Osteocyte (in vitro differentiated cells): ENCODE data around the gene VPS37C. TPM values are rescaled to one million over a fixed set of nuclear protein-coding genes. Genes with fewer than 3 reads are reported as not detected.
"Not testable (repeated sequence)": the region's sequence is repeated elsewhere in the genome, so short reads cannot be mapped to it uniquely, and the experiment has no call there.

Experiments used
- DNase-seq: peaks from one replicate; pipeline ENCODE4 v3.0.0; 2021; ENCODE audit warnings: mixed read lengths; ENCODE audit not compliant: unreplicated experiment; ENCODE audit errors: extremely low spot score
- H3K27ac Mint-ChIP-seq: one replicate; pipeline ENCODE4 v1.8.0; 2021; ENCODE audit warnings: mild to moderate bottlenecking, mixed read lengths; ENCODE audit not compliant: unreplicated experiment
- H3K27me3 Mint-ChIP-seq: one replicate; pipeline ENCODE4 v1.8.0; 2021; ENCODE audit warnings: mixed read lengths; ENCODE audit not compliant: unreplicated experiment
- H3K36me3 Mint-ChIP-seq: one replicate; pipeline ENCODE4 v1.8.0; 2021; ENCODE audit warnings: mixed read lengths; ENCODE audit not compliant: unreplicated experiment
- H3K4me1 Mint-ChIP-seq: one replicate; pipeline ENCODE4 v1.8.0; 2021; ENCODE audit warnings: mixed read lengths; ENCODE audit not compliant: unreplicated experiment
- H3K4me3 Mint-ChIP-seq: one replicate; pipeline ENCODE4 v1.8.0; 2021; ENCODE audit warnings: mild to moderate bottlenecking, moderate library complexity, mixed read lengths; ENCODE audit not compliant: unreplicated experiment
- H3K9me3 Mint-ChIP-seq: one replicate; pipeline ENCODE4 v1.8.0; 2021; ENCODE audit warnings: mixed read lengths; ENCODE audit not compliant: unreplicated experiment
- CTCF ChIP-seq: fragments of 200-600 bp; sonication (generic); IDR thresholded peaks from 2 replicates; pipeline ENCODE4 v1.5.0; 2021; ENCODE audit warnings: antibody characterized with exemption, mild to moderate bottlenecking, moderate library complexity
- total RNA-seq: library from RNA; stranded (reverse); gene quantifications from 2 replicates; pipeline ENCODE4 v1.2.1, GENCODE V29; 2021

Gene VPS37C
- total RNA-seq, 1 donor from 2014 or later = 21.2 TPM

- Mint-ChIP-seq H3K36me3 (no peaks in the 10 kb centered on the region), H3K4me3 (no peak overlapping the region), H3K27ac (no peak overlapping the region), H3K4me1 (no peaks in the 10 kb centered on the region), H3K9me3 (no peaks in the 10 kb centered on the region), H3K27me3 (peaks cover 26% of the 10 kb centered on the region)
- no peak for TF ChIP-seq CTCF
- DNase-seq = no peak
Measured at GRCh38 chr11:61168042-61168688, 6.9 kb upstream of the VPS37C start.

GRCh38 chr11:61166331-61166730 lies 5.1 kb upstream of the VPS37C start:
- H3K36me3 Mint-ChIP-seq, H3K9me3 Mint-ChIP-seq, H3K4me1 Mint-ChIP-seq, H3K27ac Mint-ChIP-seq, DNase-seq, H3K4me3 Mint-ChIP-seq: not testable (repeated sequence)
- H3K27me3 Mint-ChIP-seq = peaks cover 14% of the 10 kb centered on the region

DNA sequence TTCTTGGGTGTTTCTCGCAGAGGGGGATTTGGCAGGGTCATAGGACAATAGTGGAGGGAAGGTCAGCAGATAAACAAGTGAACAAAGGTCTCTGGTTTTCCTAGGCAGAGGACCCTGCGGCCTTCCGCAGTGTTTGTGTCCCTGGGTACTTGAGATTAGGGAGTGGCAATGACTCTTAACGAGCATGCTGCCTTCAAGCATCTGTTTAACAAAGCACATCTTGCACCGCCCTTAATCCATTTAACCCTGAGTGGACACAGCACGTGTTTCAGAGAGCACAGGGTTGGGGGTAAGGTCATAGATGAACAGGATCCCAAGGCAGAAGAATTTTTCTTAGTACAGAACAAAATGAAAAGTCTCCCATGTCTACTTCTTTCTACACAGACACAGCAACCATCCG lies 4.6 kb upstream of the VPS37C start:
- not testable (repeated sequence) for H3K4me3 Mint-ChIP-seq

DNA sequence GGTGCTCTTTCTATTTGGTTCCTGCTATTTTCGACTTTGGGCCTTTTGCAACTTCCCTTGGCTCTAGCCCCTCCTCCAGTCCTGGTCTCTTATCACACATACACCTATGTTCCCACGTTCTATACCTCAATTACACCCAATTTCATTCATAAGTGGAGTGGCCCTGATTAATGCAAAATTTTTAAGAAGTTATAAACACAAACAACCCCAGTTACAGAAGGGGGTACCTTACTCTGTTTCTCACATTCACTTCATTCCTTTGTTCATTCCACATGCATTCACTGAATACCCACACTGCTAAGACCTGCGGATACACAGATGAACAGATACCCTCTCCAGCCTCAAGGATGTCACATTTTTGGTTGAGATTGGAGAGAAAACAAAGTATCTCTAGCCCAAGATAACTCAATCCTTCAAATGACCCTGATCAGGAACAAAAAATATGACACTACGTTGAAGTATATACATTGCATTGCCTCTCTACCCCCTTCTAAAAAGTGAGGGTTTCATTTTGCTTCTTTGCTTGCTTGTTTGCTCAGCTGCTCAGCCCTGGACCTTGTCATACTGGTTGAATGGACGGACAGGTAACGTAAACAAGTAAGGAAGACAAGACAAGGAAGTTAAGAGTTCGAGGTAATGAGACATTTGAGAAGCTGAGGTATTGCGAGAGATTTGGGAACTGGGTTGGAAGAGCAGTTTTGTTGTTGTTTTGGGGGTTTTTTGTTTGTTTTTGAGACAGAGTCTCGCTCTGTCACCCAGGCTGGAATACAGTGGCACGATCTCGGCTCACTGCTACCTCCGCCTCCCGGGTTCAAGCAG lies 3.6 kb upstream of the VPS37C start:
- Mint-ChIP-seq H3K4me1 (peaks cover 18% of the 10 kb centered on the region), H3K4me3 (no peak overlapping the region), H3K36me3 (no peaks in the 10 kb centered on the region), H3K27me3 (peaks cover 10% of the 10 kb centered on the region), H3K9me3 (no peaks in the 10 kb centered on the region), H3K27ac (no peak overlapping the region)
- no peak for TF ChIP-seq CTCF
- no peak for DNase-seq

More for the DNA sequence above, 4.6 kb upstream of the VPS37C start:
- H3K4me1 Mint-ChIP-seq, DNase-seq, H3K27ac Mint-ChIP-seq, H3K36me3 Mint-ChIP-seq, H3K9me3 Mint-ChIP-seq: not testable (repeated sequence)
- peaks cover 14% of the 10 kb centered on the region for H3K27me3 Mint-ChIP-seq

- peaks cover 22% of the 10 kb centered on the region for H3K4me1 Mint-ChIP-seq
- no peaks in the 10 kb centered on the region for H3K36me3 Mint-ChIP-seq
- no peaks in the 10 kb centered on the region for H3K9me3 Mint-ChIP-seq
- H3K27me3 Mint-ChIP-seq = peaks cover 7% of the 10 kb centered on the region
- H3K27ac Mint-ChIP-seq = no peak overlapping the region
- DNase-seq = no peak
- no peak overlapping the region for H3K4me3 Mint-ChIP-seq
- no peak for TF ChIP-seq CTCF
Measured at GRCh38 chr11:61163714-61164605, 2.7 kb upstream of the VPS37C start.
